WTC11 (cell line): ENCODE measurements around the gene MRPL10.

Experiments
- CDX4 ChIP-seq: fragments of 250-450 bp; sonication (Bioruptor Pico); IDR thresholded peaks from 2 replicates; pipeline ENCODE4 v1.9.0; 2021; ENCODE audit warnings: moderate library complexity, mild to moderate bottlenecking, inconsistent platforms, borderline replicate concordance
- TEAD4 ChIP-seq: sonication (generic); formaldehyde crosslinking; IDR thresholded peaks from 2 replicates; pipeline ENCODE4 v1.8.0; 2022; ENCODE audit warnings: mild to moderate bottlenecking, missing genetic modification reagents

- TF ChIP-seq TEAD4 (CRISPR knock-in tag) (no peak), CDX4 (CRISPR knock-in tag) (no peak)
These were observed 30.7 kb downstream of the MRPL10 start for GRCh38 chr17:47800686-47801085.
